GM23248 (cell line): ENCODE measurements around the gene PXMP2.

Experiments
- EZH2 ChIP-seq: fragments of 200-600 bp; sonication (generic); IDR thresholded peaks from 2 replicates; pipeline ENCODE4 v1.6.1; 2018; ENCODE audit warnings: antibody characterized with exemption, mild to moderate bottlenecking; ENCODE audit not compliant: insufficient read depth, poor library complexity, severe bottlenecking
- EZH2phosphoT487 ChIP-seq: fragments of 200-600 bp; sonication (generic); IDR thresholded peaks from 2 replicates; pipeline ENCODE4 v1.6.1; 2018; ENCODE audit warnings: antibody characterized with exemption, moderate library complexity, mild to moderate bottlenecking, low read depth; ENCODE audit not compliant: insufficient read depth

DNA sequence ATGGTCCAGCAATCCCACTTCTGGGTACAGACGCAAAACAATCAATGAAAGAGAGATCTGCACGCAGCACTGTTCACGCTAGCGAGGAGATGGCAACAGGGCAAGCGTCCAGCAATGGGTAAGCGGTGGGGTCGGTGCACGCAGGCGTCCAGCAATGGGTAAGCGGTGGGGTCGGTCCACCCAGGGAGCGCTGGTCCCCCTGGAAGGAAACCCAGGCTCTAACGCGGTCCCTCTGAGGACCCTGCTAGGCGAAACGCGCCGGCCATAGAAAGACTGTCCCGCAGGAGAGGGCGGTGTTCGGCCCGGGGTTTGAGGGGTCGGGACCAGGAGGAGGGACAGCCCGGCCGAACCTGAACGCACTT lies 22.6 kb downstream of the PXMP2 start:
- TF ChIP-seq EZH2 (no peak), EZH2phosphoT487 (no peak)
